ENCODE data around the gene CCDC71.

CCDC71 gene

GRCh38 chr3:49198161-49198560 is 32.0 kb upstream of the CCDC71 start:
- Histone ChIP-seq H2AFZ (ENCODE audit: low read length) (no peak overlapping the region), H3K79me2 (ENCODE audit: low read length) (no peaks in the 10 kb centered on the region), H3K4me1 (ENCODE audit: low read length) (no peaks in the 10 kb centered on the region), H3K27me3 (replicated peaks; ENCODE audit: insufficient read depth, low read length) (no peaks in the 10 kb centered on the region; the same call in 1 of the 2 replicates), H4K20me1 (ENCODE audit: insufficient read depth, low read length) (no peaks in the 10 kb centered on the region), H3K9me3 (replicated peaks; ENCODE audit: insufficient read depth, low read length) (no peaks in the 10 kb centered on the region), H3K27ac (ENCODE audit: low read length) (no peak overlapping the region), H3K9me2 (replicated peaks; ENCODE audit: insufficient read depth, low read length) (no peaks in the 10 kb centered on the region), H3K4me3 (ENCODE audit: low read length) (no peak overlapping the region), H3F3A (ENCODE audit: insufficient read depth, low read length) (no peaks in the 10 kb centered on the region), H3K9ac (ENCODE audit: low read length) (no peak overlapping the region), H3K36me3 (replicated peaks; ENCODE audit: insufficient read depth, low read length) (no peaks in the 10 kb centered on the region), H3K4me2 (ENCODE audit: low read depth, low read length) (no peak overlapping the region)
- DNase-seq: no peak
- TF ChIP-seq CTCF (IDR thresholded peaks at IDR 0.05; ENCODE audit: low read length) (no peak), EZH2phosphoT487 (IDR thresholded peaks at IDR 0.05; ENCODE audit: low read length) (no peak), EZH2 (optimal IDR thresholded peaks at IDR 0.05; ENCODE audit: low read depth, low read length) (no peak)

GRCh38 chr3:49191741-49192140 is 25.6 kb upstream of the CCDC71 start:
- H2AFZ ChIP-seq (ENCODE audit: low read length): no peak overlapping the region
- H3K79me2 ChIP-seq (ENCODE audit: low read length): no peaks in the 10 kb centered on the region
- H3K9me2 ChIP-seq (replicated peaks; ENCODE audit: insufficient read depth, low read length): no peaks in the 10 kb centered on the region

GRCh38 chr3:49183873-49184272 is 17.7 kb upstream of the CCDC71 start:
- H3K4me3 ChIP-seq (ENCODE audit: low read length): no peak overlapping the region
- H3K79me2 ChIP-seq (ENCODE audit: low read length): no peaks in the 10 kb centered on the region
- H2AFZ ChIP-seq (ENCODE audit: low read length): no peak overlapping the region
- no peaks in the 10 kb centered on the region for H3K4me1 ChIP-seq (ENCODE audit: low read length)
- DNase-seq: no peak
- no peak overlapping the region for H3K4me2 ChIP-seq (ENCODE audit: low read depth, low read length)
- TF ChIP-seq CTCF (IDR thresholded peaks at IDR 0.05; ENCODE audit: low read length) (no peak), EZH2 (optimal IDR thresholded peaks at IDR 0.05; ENCODE audit: low read depth, low read length) (no peak), EZH2phosphoT487 (IDR thresholded peaks at IDR 0.05; ENCODE audit: low read length) (no peak)
- no peaks in the 10 kb centered on the region for H3F3A ChIP-seq (ENCODE audit: insufficient read depth, low read length)
- H3K9me3 ChIP-seq (replicated peaks; ENCODE audit: insufficient read depth, low read length): no peaks in the 10 kb centered on the region
- no peak overlapping the region for H3K27ac ChIP-seq (ENCODE audit: low read length)
- H3K9me2 ChIP-seq (replicated peaks; ENCODE audit: insufficient read depth, low read length): no peaks in the 10 kb centered on the region
- H3K36me3 ChIP-seq (replicated peaks; ENCODE audit: insufficient read depth, low read length): no peaks in the 10 kb centered on the region
- no peaks in the 10 kb centered on the region; the same call in 1 of the 2 replicates for H3K27me3 ChIP-seq (replicated peaks; ENCODE audit: insufficient read depth, low read length)
- no peak overlapping the region for H3K9ac ChIP-seq (ENCODE audit: low read length)
- no peaks in the 10 kb centered on the region for H4K20me1 ChIP-seq (ENCODE audit: insufficient read depth, low read length)

More at GRCh38 chr3:49191741-49192140, 25.6 kb upstream of the CCDC71 start:
- H3K36me3 ChIP-seq (replicated peaks; ENCODE audit: insufficient read depth, low read length): no peaks in the 10 kb centered on the region
- no peak overlapping the region for H3K9ac ChIP-seq (ENCODE audit: low read length)
- no peaks in the 10 kb centered on the region for H3F3A ChIP-seq (ENCODE audit: insufficient read depth, low read length)
- H3K27ac ChIP-seq (ENCODE audit: low read length): no peak overlapping the region
- no peak for DNase-seq
- H3K9me3 ChIP-seq (replicated peaks; ENCODE audit: insufficient read depth, low read length): no peaks in the 10 kb centered on the region
- no peak for TF ChIP-seq CTCF (IDR thresholded peaks at IDR 0.05; ENCODE audit: low read length)
- no peak for TF ChIP-seq EZH2phosphoT487 (IDR thresholded peaks at IDR 0.05; ENCODE audit: low read length)
- TF ChIP-seq EZH2 (optimal IDR thresholded peaks at IDR 0.05; ENCODE audit: low read depth, low read length): no peak
- H3K4me3 ChIP-seq (ENCODE audit: low read length): no peak overlapping the region
- H3K4me1 ChIP-seq (ENCODE audit: low read length): no peaks in the 10 kb centered on the region
- H4K20me1 ChIP-seq (ENCODE audit: insufficient read depth, low read length): no peaks in the 10 kb centered on the region
- H3K4me2 ChIP-seq (ENCODE audit: low read depth, low read length): no peak overlapping the region
- no peaks in the 10 kb centered on the region for H3K27me3 ChIP-seq (replicated peaks; ENCODE audit: insufficient read depth, low read length)
